ENCODE measurements around the gene MED27.

DNA sequence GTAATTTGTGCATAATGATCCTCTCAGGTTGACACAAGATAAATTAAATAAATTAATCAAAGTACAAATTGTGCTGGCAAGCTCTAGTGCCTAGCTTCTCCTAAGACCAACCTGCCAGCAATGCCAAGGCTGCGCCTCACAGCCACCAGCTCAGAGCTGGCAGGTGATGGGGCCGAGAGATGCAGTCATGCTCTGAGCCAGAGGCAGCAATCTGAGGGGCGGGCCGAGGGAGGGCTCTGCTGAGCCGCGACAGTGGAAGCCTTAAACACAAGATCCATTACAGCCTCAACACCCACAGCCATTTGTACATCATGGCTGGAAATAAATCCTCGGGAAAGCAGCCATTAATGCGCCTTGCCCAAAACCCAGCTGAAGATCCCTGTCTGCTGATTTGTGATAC lies 20.3 kb downstream of the MED27 start:
- TF ChIP-seq ZNF596 (tag by site-specific recombination; IDR thresholded peaks at IDR 0.05), result no peak
- no peak for TF ChIP-seq ZNF324 (tag by site-specific recombination; IDR thresholded peaks at IDR 0.05)
- TF ChIP-seq ZNF121 (tag by site-specific recombination; IDR thresholded peaks at IDR 0.05), result no peak
- TF ChIP-seq, protein P1, sequence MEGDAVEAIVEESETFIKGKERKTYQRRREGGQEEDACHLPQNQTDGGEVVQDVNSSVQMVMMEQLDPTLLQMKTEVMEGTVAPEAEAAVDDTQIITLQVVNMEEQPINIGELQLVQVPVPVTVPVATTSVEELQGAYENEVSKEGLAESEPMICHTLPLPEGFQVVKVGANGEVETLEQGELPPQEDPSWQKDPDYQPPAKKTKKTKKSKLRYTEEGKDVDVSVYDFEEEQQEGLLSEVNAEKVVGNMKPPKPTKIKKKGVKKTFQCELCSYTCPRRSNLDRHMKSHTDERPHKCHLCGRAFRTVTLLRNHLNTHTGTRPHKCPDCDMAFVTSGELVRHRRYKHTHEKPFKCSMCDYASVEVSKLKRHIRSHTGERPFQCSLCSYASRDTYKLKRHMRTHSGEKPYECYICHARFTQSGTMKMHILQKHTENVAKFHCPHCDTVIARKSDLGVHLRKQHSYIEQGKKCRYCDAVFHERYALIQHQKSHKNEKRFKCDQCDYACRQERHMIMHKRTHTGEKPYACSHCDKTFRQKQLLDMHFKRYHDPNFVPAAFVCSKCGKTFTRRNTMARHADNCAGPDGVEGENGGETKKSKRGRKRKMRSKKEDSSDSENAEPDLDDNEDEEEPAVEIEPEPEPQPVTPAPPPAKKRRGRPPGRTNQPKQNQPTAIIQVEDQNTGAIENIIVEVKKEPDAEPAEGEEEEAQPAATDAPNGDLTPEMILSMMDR (tag by site-specific recombination; IDR thresholded peaks at IDR 0.05), result no peak
- no peak for TF ChIP-seq ZNF571 (tag by site-specific recombination; IDR thresholded peaks at IDR 0.05)
- no peak for TF ChIP-seq GLIS1 (tag by site-specific recombination; IDR thresholded peaks at IDR 0.05)
- no peak for TF ChIP-seq ZSCAN23 (tag by site-specific recombination; IDR thresholded peaks at IDR 0.05)
- no peak for TF ChIP-seq KLF16 (tag by site-specific recombination; IDR thresholded peaks at IDR 0.05)
- TF ChIP-seq ZNF175 (tag by site-specific recombination; IDR thresholded peaks at IDR 0.05), result no peak
- TF ChIP-seq, protein P2, sequence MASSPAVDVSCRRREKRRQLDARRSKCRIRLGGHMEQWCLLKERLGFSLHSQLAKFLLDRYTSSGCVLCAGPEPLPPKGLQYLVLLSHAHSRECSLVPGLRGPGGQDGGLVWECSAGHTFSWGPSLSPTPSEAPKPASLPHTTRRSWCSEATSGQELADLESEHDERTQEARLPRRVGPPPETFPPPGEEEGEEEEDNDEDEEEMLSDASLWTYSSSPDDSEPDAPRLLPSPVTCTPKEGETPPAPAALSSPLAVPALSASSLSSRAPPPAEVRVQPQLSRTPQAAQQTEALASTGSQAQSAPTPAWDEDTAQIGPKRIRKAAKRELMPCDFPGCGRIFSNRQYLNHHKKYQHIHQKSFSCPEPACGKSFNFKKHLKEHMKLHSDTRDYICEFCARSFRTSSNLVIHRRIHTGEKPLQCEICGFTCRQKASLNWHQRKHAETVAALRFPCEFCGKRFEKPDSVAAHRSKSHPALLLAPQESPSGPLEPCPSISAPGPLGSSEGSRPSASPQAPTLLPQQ (tag by site-specific recombination; IDR thresholded peaks at IDR 0.05), result no peak
- TF ChIP-seq, protein P3, sequence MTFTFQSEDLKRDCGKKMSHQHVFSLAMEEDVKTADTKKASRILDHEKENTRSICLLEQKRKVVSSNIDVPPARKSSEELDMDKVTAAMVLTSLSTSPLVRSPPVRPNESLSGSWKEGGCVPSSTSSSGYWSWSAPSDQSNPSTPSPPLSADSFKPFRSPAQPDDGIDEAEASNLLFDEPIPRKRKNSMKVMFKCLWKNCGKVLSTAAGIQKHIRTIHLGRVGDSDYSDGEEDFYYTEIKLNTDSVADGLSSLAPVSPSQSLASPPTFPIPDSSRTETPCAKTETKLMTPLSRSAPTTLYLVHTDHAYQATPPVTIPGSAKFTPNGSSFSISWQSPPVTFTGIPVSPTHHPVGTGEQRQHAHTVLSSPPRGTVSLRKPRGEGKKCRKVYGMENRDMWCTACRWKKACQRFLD (tag by site-specific recombination; IDR thresholded peaks at IDR 0.05), result no peak
- TF ChIP-seq, protein P4, sequence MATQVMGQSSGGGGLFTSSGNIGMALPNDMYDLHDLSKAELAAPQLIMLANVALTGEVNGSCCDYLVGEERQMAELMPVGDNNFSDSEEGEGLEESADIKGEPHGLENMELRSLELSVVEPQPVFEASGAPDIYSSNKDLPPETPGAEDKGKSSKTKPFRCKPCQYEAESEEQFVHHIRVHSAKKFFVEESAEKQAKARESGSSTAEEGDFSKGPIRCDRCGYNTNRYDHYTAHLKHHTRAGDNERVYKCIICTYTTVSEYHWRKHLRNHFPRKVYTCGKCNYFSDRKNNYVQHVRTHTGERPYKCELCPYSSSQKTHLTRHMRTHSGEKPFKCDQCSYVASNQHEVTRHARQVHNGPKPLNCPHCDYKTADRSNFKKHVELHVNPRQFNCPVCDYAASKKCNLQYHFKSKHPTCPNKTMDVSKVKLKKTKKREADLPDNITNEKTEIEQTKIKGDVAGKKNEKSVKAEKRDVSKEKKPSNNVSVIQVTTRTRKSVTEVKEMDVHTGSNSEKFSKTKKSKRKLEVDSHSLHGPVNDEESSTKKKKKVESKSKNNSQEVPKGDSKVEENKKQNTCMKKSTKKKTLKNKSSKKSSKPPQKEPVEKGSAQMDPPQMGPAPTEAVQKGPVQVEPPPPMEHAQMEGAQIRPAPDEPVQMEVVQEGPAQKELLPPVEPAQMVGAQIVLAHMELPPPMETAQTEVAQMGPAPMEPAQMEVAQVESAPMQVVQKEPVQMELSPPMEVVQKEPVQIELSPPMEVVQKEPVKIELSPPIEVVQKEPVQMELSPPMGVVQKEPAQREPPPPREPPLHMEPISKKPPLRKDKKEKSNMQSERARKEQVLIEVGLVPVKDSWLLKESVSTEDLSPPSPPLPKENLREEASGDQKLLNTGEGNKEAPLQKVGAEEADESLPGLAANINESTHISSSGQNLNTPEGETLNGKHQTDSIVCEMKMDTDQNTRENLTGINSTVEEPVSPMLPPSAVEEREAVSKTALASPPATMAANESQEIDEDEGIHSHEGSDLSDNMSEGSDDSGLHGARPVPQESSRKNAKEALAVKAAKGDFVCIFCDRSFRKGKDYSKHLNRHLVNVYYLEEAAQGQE (tag by site-specific recombination; IDR thresholded peaks at IDR 0.05), result no peak
- no peak for TF ChIP-seq ZNF423 (tag by site-specific recombination; IDR thresholded peaks at IDR 0.05)

Measured in HEK293 (cell line).